HepG2 (cell line): ENCODE results near the gene TATDN2. TPM values are rescaled to one million over a fixed set of nuclear protein-coding genes. Genes with fewer than 3 reads are reported as not detected.
A peak's percentile ranks its signal among the peaks of the same experiment; 100 is the strongest.

Source experiments
- ATAC-seq: fragments of 200-7000 bp; cut with Tn5 transposase; 3 replicates; pipeline ENCODE4 v1.9.1; 2020; ENCODE audit warnings: mild to moderate bottlenecking, moderate library complexity
- BruUV-seq: library from RNA; stranded (reverse); fragments of 400-500 nt; replicated peaks from 2 replicates; lab custom pipeline; 2021; lab: Mats Ljungman, UMichigan
- CTCF ChIA-PET: fragments of 300-600 bp; formaldehyde crosslinking; extraction: SDS; loops from one replicate; lab custom pipeline; 2021; ENCODE audit warnings: low total read pairs, inconsistent platforms, low intra/inter-chr PET ratio; lab: Yijun Ruan, JAX
- POLR2A ChIA-PET: fragments of 350-600 bp; sonication (Branson Sonifier 250); formaldehyde crosslinking; loops from one replicate; lab custom pipeline; 2020; ENCODE audit warnings: antibody characterized with exemption, inconsistent platforms; lab: Yijun Ruan, JAX
- DNase-seq: peaks from one replicate; pipeline ENCODE4 v3.0.0-alpha.2; 2015; ENCODE audit warnings: low spot score
- FAIRE-seq: peaks from 3 replicates; lab custom pipeline; 2011; peaks lifted over from hg19 to GRCh38; lab: Jason Lieb, UNC
- H2AFZ ChIP-seq: one replicate; pipeline ENCODE4 v1.6.1; 2011; ENCODE audit warnings: low read length, inconsistent platforms
- H3K27ac ChIP-seq: fragments of 300-600 bp; 3 replicates; pipeline ENCODE4 v1.8.0; 2011; ENCODE audit warnings: mixed run types, mild to moderate bottlenecking, mixed read lengths, low read length, inconsistent platforms; ENCODE audit not compliant: insufficient read depth; ENCODE audit errors: extremely low read length
- H3K27me3 ChIP-seq, 2 experiments: fragments of 200-600 bp in 1 of 2; 2 replicates in 1 of 2; 3 replicates in 1 of 2; pipeline versions ENCODE4 v1.6.0 to v1.8.0; 2011; ENCODE audit warnings: low read length in 2 of 2, mild to moderate bottlenecking in 2 of 2, moderate library complexity in 2 of 2, inconsistent platforms in 1 of 2; ENCODE audit not compliant: insufficient read depth in 2 of 2, control insufficient read depth in 1 of 2
- H3K36me3 ChIP-seq, 2 experiments: fragments of 200-600 bp in 1 of 2; replicated peaks in 1 of 2; 2 replicates in 1 of 2; 3 replicates in 1 of 2; pipeline versions ENCODE4 v1.5.1 to v1.8.0; 2011; ENCODE audit warnings: low read length in 2 of 2, inconsistent platforms in 1 of 2; ENCODE audit not compliant: insufficient read depth in 2 of 2, control insufficient read depth in 1 of 2
- H3K4me1 ChIP-seq: 2 replicates; pipeline ENCODE4 v1.5.1; 2012; ENCODE audit warnings: low read length, inconsistent platforms; ENCODE audit not compliant: insufficient read depth
- H3K4me2 ChIP-seq: 2 replicates; pipeline ENCODE4 v1.6.0; 2011; ENCODE audit warnings: low read depth, low read length, inconsistent platforms
- H3K4me3 ChIP-seq, 3 experiments: fragments of 200-600 bp in 1 of 3; sonication (generic), shearing (Covaris generic) in 1 of 3; replicated peaks in 1 of 3; 2 replicates each; pipeline ENCODE4 v1.5.1; 2011 to 2016; ENCODE audit warnings: low read length in 3 of 3, inconsistent platforms in 2 of 3, low read depth in 2 of 3, mild to moderate bottlenecking in 2 of 3, control low read depth in 1 of 3, mixed read lengths in 1 of 3; ENCODE audit not compliant: insufficient read depth in 1 of 3
- H3K79me2 ChIP-seq: one replicate; pipeline ENCODE4 v1.6.1; 2011; ENCODE audit warnings: low read length, inconsistent platforms; ENCODE audit not compliant: insufficient read depth
- H3K9ac ChIP-seq: 2 replicates; pipeline ENCODE4 v1.6.0; 2011; ENCODE audit warnings: mild to moderate bottlenecking, low read depth, low read length, inconsistent platforms; ENCODE audit not compliant: insufficient read depth
- H3K9me3 ChIP-seq: 2 replicates; pipeline ENCODE4 v1.5.1; 2012; ENCODE audit warnings: mild to moderate bottlenecking, low read length
- H4K20me1 ChIP-seq: 2 replicates; pipeline ENCODE4 v1.6.0; 2011; ENCODE audit warnings: inconsistent platforms, mild to moderate bottlenecking, low read length, moderate library complexity; ENCODE audit not compliant: insufficient read depth
- CENPX ChIP-seq: sonication (generic); formaldehyde crosslinking; IDR thresholded peaks from 2 replicates; pipeline ENCODE4 v1.9.0; 2021; ENCODE audit warnings: mild to moderate bottlenecking, missing genetic modification reagents, moderate library complexity
- DPF2 ChIP-seq: sonication (generic); formaldehyde crosslinking; IDR thresholded peaks from 2 replicates; pipeline ENCODE4 v1.4.0; 2020; ENCODE audit warnings: mild to moderate bottlenecking, low read depth, missing genetic modification reagents, borderline replicate concordance
- ETV6 ChIP-seq: sonication (generic); formaldehyde crosslinking; conservative IDR thresholded peaks from 2 replicates; pipeline ENCODE4 v1.4.0; 2020; ENCODE audit warnings: missing genetic modification reagents
- GZF1 ChIP-seq: sonication (generic); formaldehyde crosslinking; IDR thresholded peaks from 2 replicates; pipeline ENCODE4 v1.5.1; 2020; ENCODE audit warnings: mild to moderate bottlenecking, missing genetic modification reagents
- HNF4A ChIP-seq: sonication (generic); formaldehyde crosslinking; IDR thresholded peaks from 2 replicates; pipeline ENCODE4 v1.4.0; 2020; ENCODE audit warnings: missing genetic modification reagents
- MAFK ChIP-seq, 2 experiments: IDR thresholded peaks in 1 of 2; conservative IDR thresholded peaks in 1 of 2; 2 replicates each; pipeline ENCODE4 v1.6.1; 2011; ENCODE audit warnings: improper control_type of control experiment in 2 of 2, low read length in 2 of 2
- NCOA5 ChIP-seq: sonication (generic); formaldehyde crosslinking; IDR thresholded peaks from 2 replicates; pipeline ENCODE4 v1.4.0; 2020; ENCODE audit warnings: missing genetic modification reagents
- POLR2A ChIP-seq, 2 experiments: IDR thresholded peaks; 2 replicates each; pipeline ENCODE4 v1.6.1; 2011; ENCODE audit warnings: low read depth in 2 of 2, low read length in 2 of 2, mild to moderate bottlenecking in 1 of 2, moderate library complexity in 1 of 2; ENCODE audit not compliant: insufficient read depth in 1 of 2
- POLR2AphosphoS5 ChIP-seq: IDR thresholded peaks from 2 replicates; pipeline ENCODE4 v1.6.1; 2012; ENCODE audit warnings: low read depth, low read length
- SIN3A ChIP-seq: IDR thresholded peaks from 2 replicates; pipeline ENCODE4 v1.6.1; 2011; ENCODE audit warnings: low read depth, mild to moderate bottlenecking, control low read depth, low read length, borderline replicate concordance
- SOX6 ChIP-seq, 2 experiments: fragments of 450-650 bp in 1 of 2; sonication (generic) in 1 of 2; formaldehyde crosslinking in 1 of 2; IDR thresholded peaks; 2 replicates each; pipeline versions ENCODE4 v1.4.0 to v1.6.1; 2017 to 2020; ENCODE audit warnings: antibody characterized with exemption in 1 of 2, mild to moderate bottlenecking in 1 of 2, missing genetic modification reagents in 1 of 2
- ZNF224 ChIP-seq: sonication (generic); formaldehyde crosslinking; IDR thresholded peaks from 2 replicates; pipeline ENCODE4 v1.5.0; 2020; ENCODE audit warnings: mild to moderate bottlenecking, missing genetic modification reagents
- ZNF232 ChIP-seq: sonication (generic); formaldehyde crosslinking; IDR thresholded peaks from 2 replicates; pipeline ENCODE4 v1.4.0; 2020; ENCODE audit warnings: missing genetic modification reagents, borderline replicate concordance
- ZNF253 ChIP-seq: sonication (generic); formaldehyde crosslinking; IDR thresholded peaks from 2 replicates; pipeline ENCODE4 v1.8.0; 2022; ENCODE audit warnings: mild to moderate bottlenecking, missing genetic modification reagents, borderline replicate concordance
- ZNF660 ChIP-seq: sonication (generic); formaldehyde crosslinking; IDR thresholded peaks from 2 replicates; pipeline ENCODE4 v1.5.1; 2020; ENCODE audit warnings: mild to moderate bottlenecking, low read depth, missing genetic modification reagents, borderline replicate concordance
- ZNF776 ChIP-seq: sonication (generic); formaldehyde crosslinking; IDR thresholded peaks from 2 replicates; pipeline ENCODE4 v1.4.0; 2020; ENCODE audit warnings: mild to moderate bottlenecking, missing genetic modification reagents
- ZUFSP ChIP-seq: sonication (generic); formaldehyde crosslinking; IDR thresholded peaks from 2 replicates; pipeline ENCODE4 v1.9.0; 2021; ENCODE audit warnings: missing genetic modification reagents, mild to moderate bottlenecking, borderline replicate concordance
- WGBS: methylation state at CpG from one replicate; pipeline ENCODE4 v1.1.6; 2017; ENCODE audit warnings: low lambda C conversion rate; 5-methylcytosine and 5-hydroxymethylcytosine counted together
- in situ Hi-C: cut with HindIII; loops from 2 replicates; pipeline ENCODE4 v1.10.0; 2017; ENCODE audit warnings: low pct_unique_long_range_greater_than_20kb; ENCODE audit not compliant: extremely low pct_ligation_motif_present
- intact Hi-C: fragments of 100-400 bp; cut with micrococcal nuclease; formaldehyde crosslinking; loops from one replicate; pipeline ENCODE4 v1.10.0; 2022; ENCODE audit not compliant: unreplicated experiment
- polyA plus RNA-seq, 8 experiments: library from polyadenylated mRNA; depleted of rRNA in 3 of 8; stranded (reverse) in 7 of 8; unstranded in 1 of 8; fragments of >200 nt; fragmentation: Illumina TruSeq in 4 of 8; extraction: Trizol in 4 of 8; gene quantifications; 2 replicates each; pipeline versions ENCODE4 v1.2.1 to v1.2.3, GENCODE V29; 2011 to 2016; ENCODE audit warnings: low read depth in 4 of 8, missing spikeins in 1 of 8, mixed read lengths in 1 of 8; ENCODE audit not compliant: insufficient read depth in 1 of 8
- total RNA-seq, 5 experiments: library from RNA; depleted of rRNA; stranded (reverse); fragments of >200 nt; fragmentation: Illumina TruSeq; extraction: Trizol; gene quantifications; 2 replicates each; pipeline ENCODE4 v1.2.3, GENCODE V29; 2016; ENCODE audit warnings: low read depth in 1 of 5
- TF ChIP-seq, protein P1 (sequence below): sonication (generic); formaldehyde crosslinking; IDR thresholded peaks from 2 replicates; pipeline ENCODE4 v1.5.0; 2020; ENCODE audit warnings: mild to moderate bottlenecking, missing genetic modification reagents

Gene TATDN2
- total and polyA plus RNA-seq, 2 of the 13 experiments (the other 11 are each of a cell fraction or from before 2014, with no cell fraction given) = 12.1 to 21.9 TPM

DNA sequence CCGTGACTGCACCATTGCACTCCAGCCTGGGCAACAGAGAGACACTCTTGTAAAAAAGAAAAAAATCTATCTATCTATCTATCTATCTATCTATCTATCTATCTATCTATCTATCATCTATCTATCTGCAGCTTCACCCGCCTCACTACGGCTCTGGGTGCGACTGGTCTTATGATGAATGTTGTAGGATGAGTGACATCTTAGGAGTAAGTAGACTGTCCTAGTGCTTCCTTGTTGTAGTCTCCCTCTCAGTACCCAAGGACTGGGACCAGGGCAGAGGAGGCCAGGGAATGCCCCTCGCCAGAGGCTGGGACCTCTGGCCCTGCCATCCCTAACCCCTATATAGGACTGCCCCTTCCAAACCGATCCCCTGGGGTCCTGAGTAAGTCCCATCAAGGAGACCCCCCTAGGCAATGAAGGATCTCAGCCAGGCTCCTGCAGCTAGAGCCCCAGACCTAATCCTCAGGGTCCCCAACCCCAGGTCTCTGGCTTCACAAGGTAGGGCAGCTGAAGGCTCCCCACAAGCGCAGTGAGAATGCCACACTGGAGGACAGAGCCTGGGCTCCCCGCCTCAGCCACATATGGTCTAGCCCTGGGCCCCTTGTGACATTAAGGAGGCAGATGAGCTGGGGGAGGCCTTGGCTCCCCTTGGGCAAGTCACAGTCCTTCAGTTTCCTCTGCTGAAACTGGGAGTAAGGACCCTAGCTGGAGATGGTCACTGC is 73.5 kb downstream of the TATDN2 start:
- H3K9ac ChIP-seq = no peak overlapping the region
- no peak for TF ChIP-seq SOX6 (IDR thresholded peaks at IDR 0.05)
- TF ChIP-seq SOX6 (CRISPR knock-in tag; IDR thresholded peaks at IDR 0.05) = no peak
- TF ChIP-seq POLR2AphosphoS5 = no peak
- no peak for TF ChIP-seq SIN3A
- TF ChIP-seq ZNF660 = no peak
- TF ChIP-seq ZNF253 = no peak
- TF ChIP-seq DPF2 (CRISPR knock-in tag) = no peak
- no peak for TF ChIP-seq ZUFSP
- TF ChIP-seq GZF1 = no peak
- no peak for TF ChIP-seq POLR2A (IDR thresholded peaks at IDR 0.05; ENCODE audit: insufficient read depth in 1 of 2, low read depth in 2 of 2, low read length in 2 of 2)
- TF ChIP-seq, protein P1, sequence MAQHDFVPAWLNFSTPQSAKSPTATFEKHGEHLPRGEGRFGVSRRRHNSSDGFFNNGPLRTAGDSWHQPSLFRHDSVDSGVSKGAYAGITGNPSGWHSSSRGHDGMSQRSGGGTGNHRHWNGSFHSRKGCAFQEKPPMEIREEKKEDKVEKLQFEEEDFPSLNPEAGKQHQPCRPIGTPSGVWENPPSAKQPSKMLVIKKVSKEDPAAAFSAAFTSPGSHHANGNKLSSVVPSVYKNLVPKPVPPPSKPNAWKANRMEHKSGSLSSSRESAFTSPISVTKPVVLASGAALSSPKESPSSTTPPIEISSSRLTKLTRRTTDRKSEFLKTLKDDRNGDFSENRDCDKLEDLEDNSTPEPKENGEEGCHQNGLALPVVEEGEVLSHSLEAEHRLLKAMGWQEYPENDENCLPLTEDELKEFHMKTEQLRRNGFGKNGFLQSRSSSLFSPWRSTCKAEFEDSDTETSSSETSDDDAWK (CRISPR knock-in tag) = no peak
- TF ChIP-seq ETV6 (CRISPR knock-in tag) = no peak
- TF ChIP-seq ZNF776 (CRISPR knock-in tag) = no peak
- TF ChIP-seq ZNF224 (CRISPR knock-in tag) = no peak
- no peak for TF ChIP-seq HNF4A (CRISPR knock-in tag)
- TF ChIP-seq MAFK (conservative IDR thresholded peaks at IDR 0.05 in 1 of 2, IDR thresholded peaks at IDR 0.05 in 1 of 2; ENCODE audit: low read length in 2 of 2) = no peak
- TF ChIP-seq NCOA5 (CRISPR knock-in tag) = no peak
- TF ChIP-seq CENPX (CRISPR knock-in tag) = no peak
- no peak for TF ChIP-seq ZNF232
- no TSS peak for BruUV-seq

More for the DNA sequence above, 73.5 kb downstream of the TATDN2 start:
- peaks cover 34% of the 10 kb centered on the region for H3K79me2 ChIP-seq
- peaks cover 3 to 19% of the 10 kb centered on the region in 2 experiments; a peak in 4 of 5 replicates for H3K36me3 ChIP-seq
- H4K20me1 ChIP-seq = peaks cover 14% of the 10 kb centered on the region
- no peak for FAIRE-seq
- H3K4me1 ChIP-seq = peaks cover 42% of the 10 kb centered on the region
- 78% methylated on average over 7 of the region's 8 CpGs for WGBS
- intact Hi-C loops = no loop called here
- ChIA-PET CTCF (no interaction called here), POLR2A (interaction anchor here (0.9 to 1.2 kb wide), 3 partner anchors 25 to 74 kb away, joined by 3 to 5 read pairs (median 4); partner anchors contain the start of genes GHRL and TATDN2)
- H3K9me3 ChIP-seq = no peaks in the 10 kb centered on the region
- DNase-seq = no peak
- H3K27me3 ChIP-seq = no peaks in the 10 kb centered on the region; a peak in 1 of 5 replicates
- H3K4me2 ChIP-seq = peak overlapping the region; percentile 60; the same call in 1 of the 2 replicates
- H2AFZ ChIP-seq = no peak overlapping the region
- H3K4me3 ChIP-seq = no peak overlapping the region
- no peak for ATAC-seq
- H3K27ac ChIP-seq = no peak overlapping the region
- in situ Hi-C loops = no loop called here
